ENCODE data around the gene LARGE2.

- TF ChIP-seq CTCF (IDR thresholded peaks at IDR 0.05; ENCODE audit: low read depth, low read length): no peak
- no peak for TF ChIP-seq MAX (IDR thresholded peaks at IDR 0.05; ENCODE audit: low read depth, low read length)
- TF ChIP-seq POLR2A (IDR thresholded peaks at IDR 0.05; ENCODE audit: extremely low read depth, insufficient read length): no peak
- no peak for TF ChIP-seq MYC (IDR thresholded peaks at IDR 0.05; ENCODE audit: low read depth, low read length)
These were observed 12.3 kb downstream of the LARGE2 start for GRCh38 chr11:45934580-45935318.

Measured in NB4 (cell line).